ENCODE results near the gene LRIF1.
"Not testable (repeated sequence)": the region's sequence is repeated elsewhere in the genome, so short reads cannot be mapped to it uniquely, and the experiment has no call there.

LRIF1 gene

DNA sequence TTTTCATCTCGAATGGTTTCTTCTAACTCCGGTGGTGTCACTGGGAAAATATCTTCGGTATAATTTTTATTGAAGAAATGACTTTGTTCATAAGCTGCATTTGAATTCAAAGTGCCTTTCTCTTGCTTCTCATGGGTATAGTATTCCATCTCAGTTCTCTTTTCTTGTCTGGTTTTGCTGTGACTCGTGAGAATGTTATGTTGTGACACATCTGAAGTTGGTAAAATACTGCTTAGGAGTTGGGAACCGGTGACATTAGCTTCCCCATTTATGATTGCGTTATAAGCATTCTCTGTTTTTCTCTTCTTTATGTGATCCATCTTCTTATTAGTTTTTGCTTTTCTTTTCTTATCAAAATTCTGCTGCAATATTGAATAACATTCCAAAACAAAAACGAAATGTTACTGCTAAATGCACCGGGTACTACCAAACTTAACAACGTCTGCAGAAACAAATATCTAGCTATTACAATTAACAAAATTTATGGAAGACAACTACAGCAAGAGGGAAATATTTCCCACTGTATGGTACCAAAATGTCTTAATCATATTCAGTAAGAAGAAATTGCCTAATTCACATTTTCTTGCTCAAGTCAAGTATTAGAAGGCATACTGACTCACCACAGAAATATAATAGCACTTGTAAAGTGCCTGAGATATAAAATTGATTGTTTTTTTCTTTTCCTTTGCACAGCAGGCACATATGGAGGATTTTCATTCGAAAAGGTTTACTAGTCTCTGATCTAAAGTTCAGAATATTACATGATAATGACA, 15.5 kb downstream of the LRIF1 start:
- DNase-seq: no peak

DNA sequence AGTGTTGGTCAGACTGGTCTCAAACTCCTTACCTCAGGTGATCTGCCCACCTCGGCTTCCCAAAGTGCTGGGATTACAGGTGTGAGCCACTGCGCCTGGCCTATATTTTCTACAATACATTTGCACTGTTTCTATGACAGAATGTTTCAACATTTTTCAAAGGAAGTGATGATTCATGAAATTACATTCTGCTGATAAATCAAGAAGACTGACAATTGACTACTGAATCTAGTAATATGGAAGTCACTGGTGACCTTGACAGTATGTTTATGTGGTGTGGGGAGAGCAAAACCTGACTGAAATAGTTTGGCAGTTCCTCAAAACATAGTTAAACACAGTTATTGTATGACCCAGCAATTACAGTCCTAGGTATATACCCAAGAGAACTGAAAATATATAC, 18.1 kb downstream of the LRIF1 start:
- no peak for DNase-seq

DNA sequence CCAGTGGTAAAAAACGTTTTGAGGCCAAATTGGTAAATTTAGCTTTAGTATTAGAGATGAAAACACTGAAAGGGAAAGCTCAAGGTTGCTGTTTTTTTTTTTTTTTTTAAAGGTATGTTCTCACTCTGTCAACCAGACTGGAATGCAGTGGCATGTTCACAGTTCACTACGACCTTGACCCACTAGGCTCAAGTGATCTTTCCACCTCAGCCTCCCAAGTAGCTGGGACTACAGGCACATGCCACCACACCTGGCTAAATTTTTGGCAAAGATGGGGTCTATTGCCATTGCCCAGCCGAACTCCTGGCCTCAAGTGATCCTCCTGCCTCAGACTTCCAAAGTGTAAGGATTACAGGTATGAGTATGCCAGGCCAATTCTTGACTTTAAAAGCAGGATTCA, 18.9 kb downstream of the LRIF1 start:
- no peak for DNase-seq

DNA sequence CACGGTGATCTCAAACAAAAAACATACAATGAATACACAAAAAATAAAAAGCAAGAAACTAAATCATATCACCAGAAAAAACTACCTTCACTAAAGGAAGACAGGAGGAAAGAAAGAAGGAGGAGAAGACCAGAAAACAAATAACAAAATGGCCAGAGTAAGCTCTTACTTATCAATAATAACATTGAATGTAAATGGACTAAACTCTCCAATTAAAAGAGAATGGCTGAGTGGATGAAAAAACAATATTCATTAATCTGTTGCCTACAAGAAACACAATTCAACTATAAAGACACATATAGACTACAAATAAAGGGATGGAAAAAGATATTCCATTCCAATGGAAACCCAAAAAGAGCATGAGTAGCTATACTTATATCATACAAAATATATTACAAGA, 27.2 kb downstream of the LRIF1 start:
- DNase-seq: no peak

DNA sequence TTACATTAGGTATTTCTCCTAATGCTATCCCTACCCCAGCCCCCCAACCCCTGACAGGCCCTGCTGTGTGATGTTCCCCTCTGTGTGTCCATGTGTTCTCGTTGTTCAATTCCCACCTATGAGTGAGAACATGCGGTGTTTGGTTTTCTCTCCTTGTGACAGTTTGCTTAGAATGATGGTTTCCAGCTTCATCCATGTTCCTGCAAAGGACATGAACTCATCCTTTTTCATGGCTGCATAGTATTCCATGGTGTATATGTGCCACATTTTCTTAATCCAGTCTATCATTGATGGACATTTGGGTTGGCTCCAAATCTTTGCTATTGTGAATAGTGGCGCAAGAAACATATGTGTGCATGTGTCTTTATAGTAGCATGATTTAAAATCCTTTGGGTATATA, 32.6 kb downstream of the LRIF1 start:
- DNase-seq: not testable (repeated sequence)

DNA sequence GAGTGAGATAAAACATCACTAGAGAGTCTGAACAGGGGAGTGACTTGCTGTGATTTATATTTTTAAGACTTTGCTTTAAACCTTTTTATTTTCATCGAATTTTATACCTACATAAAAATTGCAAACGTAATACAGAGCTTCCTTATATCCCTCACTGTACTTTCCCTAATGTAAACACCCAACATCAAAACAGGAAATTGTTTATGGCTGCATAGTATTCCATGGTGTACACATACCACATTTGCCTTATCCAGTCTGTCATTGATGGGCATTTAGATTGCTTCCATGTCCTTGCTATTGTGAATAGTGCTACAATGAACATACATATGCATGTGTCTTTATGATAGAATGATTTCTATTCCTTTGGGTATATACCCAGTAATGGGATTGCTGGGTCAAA, 34.8 kb downstream of the LRIF1 start:
- DNase-seq: no peak

DNA sequence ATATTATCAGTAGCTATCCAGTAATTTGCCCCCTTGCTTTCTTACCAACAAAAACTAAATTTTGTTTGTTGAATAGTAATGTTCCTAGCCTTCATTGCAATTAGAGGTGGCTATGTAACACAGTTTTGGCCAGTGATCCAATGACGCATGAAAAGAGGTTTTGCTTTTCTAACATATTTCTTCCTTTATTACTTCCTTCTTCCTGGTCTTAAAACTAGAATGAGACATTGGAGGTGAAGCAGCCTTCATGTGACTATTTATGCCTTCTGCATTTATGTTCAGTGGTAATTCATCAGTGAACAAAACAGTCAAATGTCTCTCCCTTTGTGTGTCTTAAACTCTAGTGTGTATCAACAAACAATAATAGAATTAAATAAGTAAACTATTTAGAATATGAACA, 35.5 kb downstream of the LRIF1 start:
- no peak for DNase-seq

DNA sequence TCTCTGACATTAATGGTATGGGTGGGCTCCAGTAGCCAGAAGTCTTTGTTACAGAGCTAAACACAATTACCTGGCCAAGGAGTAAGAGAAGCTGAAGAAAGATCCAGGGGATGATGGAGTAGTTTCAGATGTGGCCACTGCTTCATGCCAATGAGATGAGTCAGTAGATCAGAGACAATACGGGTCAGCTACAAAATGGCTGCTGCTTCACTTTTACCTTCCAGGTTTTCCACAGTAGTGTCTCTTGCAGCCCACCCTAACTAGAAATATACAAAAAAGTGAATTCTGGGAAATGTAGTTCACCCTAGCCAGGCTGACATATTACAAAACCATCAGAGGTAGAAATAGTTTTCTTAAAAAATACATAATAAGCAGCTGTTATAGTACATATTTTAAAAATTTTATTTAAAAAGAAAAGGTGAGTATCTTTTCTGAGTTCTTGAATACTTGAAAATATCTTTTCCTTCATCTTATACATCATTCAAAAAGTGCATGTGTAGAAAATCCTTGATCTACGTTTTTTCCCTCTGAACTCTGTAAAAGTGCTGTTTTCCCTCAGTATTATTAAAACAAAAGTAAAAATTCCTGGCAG, 36.1 kb downstream of the LRIF1 start:
- no peak for DNase-seq

DNA sequence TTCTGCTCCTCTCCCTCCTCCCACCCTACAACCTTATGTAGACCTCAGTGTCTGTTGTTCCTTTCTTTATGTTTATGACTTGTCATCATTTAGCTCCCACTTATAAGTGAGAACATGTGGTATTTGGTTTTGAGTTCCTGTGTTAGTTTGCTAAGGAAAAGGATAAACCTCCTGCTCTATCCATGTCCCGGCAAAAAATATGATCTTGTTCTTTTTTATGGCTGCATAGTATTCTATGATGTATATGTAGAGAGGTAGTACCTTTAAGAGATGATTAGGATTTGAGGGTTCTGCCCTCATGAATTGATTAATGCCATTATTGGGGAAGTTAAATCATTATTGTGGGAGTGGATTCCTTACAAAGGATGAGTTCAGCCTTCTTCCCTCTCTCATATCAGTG, 41.8 kb downstream of the LRIF1 start:
- DNase-seq: no peak

DNA sequence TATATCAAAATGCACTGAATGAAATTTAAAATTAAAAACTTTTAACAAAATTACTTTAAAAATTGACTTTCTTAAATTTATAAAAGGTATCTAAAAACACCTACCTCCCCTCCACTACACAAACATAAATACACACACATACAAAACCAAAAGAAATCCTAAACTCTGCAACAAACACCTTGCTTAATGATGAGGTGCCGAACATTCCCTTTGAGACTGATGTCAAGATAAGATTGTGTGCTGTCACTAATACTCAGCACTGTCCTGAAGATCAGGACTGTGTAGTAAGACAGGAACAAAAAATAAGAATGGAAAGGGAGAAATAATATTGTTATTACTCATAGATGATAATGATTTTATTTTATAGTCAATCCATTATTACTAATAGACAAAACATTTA, 45.7 kb downstream of the LRIF1 start:
- DNase-seq: no peak

DNA sequence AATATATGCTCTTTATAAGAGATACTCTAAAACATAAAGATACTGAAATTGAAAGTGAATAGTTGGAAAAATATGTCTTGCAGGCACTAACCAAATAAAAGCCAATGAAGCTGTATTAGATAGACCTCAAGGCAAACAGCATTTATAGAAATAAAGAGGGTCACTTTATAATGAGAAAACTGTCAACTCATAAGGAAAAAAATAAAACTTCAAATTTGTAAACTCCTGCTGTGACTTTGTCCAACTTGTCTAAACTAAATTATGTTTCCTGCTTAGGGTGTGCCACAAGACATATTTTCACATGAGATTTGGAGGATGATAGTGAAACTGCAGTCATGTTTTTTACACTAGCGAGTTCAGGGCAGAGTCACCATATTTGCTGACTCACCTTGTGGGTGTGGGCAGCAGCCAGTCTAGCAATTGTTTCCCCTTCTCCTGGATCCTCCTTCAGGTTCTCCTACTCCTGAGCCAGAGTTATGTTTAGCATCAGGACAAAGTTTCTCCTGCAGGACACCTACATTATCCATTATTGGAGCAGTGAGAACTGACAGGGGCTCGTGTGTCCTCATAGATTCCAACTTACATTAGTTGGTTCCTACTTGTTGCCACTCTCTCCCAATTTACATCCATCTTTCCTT, 46.9 kb downstream of the LRIF1 start:
- DNase-seq: no peak

DNA sequence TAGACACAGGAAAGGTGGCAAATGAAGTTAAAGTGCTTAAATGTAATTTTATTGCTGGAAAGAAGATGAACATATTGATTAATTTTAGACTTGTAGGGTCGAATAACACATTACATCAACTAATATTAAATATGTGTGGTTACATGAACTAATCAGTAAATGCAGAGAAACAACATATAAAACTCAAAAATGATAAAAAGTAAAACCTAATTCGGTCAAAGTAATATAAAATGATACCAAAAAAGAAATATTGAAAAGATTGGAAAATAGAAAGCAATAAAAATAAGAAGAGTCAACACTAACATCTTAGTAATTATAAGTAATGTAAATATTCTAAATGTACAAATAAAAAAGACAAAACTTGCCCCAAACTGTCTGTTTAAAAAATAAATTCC, 47.5 kb downstream of the LRIF1 start:
- no peak for DNase-seq

DNA sequence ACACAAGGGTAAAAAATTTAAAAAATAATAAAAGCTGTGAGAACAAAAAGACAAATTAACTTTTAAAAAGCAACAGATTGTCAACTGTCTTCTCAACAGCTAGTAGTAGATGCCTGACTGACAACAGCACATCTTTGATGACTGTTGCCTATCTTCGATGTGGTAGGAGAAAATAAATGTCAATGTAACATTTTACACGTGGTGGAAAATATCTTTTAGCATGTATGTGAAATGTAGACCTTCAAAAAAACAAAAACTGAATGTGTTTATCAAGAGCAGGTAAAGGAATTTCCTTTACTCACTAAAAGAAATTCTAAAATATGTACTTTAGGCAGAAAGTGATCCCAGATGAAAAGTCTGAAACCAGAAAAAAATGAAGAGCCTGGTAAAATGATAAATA, 47.9 kb downstream of the LRIF1 start:
- no peak for DNase-seq

DNA sequence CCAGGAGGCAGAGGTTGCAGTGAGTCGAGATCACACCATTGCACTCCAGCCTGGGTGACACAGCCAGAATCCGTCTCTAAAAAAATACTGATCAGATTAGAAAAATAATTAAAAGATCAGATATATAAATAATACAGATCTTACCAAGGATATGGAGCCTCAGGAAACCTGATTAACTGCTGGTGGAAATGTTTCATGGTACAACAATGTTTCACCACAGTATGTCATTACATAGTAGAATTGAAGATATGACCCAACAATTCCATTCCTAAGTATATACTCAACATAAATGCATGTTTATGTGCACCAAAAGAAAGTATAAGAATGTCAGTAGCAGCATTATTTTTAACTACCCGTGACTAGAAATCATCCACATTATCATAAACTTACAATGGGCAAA, 49.0 kb downstream of the LRIF1 start:
- no peak for DNase-seq

DNA sequence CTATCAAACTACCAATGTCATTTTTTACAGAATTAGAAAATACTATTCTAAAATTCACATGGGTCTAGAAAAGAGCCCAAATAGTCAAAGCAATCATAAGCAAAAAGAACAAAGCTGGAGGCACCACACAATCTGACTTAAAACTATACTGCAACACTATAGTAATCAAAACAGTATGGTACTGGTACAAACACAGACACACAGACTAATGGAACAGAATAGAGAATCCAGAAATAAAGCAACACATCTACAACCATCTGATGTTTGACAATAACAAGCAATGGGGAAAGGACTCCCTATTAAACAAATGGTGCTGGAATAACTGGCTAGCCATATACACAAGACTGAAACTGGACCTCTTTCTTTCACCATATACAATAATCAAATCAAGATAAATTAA, 50.9 kb downstream of the LRIF1 start:
- DNase-seq: no peak

DNA sequence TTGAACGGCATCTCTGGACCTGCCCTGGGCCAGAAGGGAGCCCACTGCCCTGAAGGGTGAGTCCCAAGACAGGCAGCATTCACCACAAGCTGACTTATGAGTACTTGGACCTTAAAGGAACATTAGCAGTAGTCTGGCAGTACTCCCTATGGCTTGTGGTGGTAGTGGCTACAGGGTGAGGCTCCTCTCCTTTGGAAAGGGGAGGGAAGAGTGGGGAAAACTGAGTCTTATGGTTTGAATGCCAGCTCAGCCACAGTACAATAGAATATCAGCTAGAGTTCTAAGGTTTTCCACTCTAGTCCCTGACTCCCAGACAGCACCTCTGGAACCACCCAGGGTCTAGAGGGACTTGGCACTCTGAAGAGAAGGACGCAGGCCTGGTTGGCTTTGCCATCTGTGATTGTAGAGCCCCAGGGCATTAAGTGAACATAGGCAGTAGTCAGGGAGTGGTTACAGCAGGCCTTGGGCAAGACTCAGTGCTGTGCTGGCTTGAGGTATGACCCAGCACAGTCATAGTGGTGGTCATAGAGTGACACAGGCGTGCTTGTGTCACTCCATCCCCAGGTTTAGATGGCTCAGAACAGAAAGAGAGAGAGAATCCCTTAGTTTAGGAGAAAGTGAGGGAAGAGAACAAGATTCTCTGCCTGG, 59.7 kb downstream of the LRIF1 start:
- DNase-seq: no peak

DNA sequence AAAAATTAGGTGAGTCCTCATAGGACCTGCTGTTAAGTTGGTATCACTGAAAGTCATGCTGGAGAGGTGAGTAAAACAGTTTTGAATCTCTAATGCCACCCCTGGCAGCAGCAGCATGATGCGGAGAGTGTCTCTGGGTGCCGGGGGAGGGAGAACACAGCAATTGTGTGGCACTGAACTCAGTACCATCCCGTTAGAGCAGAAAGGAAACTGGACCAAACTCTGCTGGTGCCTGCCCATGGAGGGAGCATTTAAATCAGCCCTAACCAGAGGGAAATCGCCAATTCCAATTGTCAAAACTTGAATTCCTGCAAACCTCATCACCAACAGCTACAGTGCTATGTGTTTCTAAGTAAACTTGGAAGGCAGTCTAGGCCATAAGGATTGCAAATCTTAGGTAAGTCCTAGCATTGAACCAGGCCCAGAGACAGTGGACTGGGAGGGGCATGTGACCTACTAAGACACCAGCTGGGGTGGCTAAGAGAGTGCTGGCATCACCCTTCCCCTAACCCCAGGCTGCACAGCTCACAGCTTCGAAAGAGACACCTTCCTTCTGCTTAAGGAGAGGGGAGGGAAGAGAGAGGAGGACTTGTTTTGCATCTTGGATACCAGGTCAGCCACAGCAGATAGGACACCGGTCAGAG, 60.8 kb downstream of the LRIF1 start:
- DNase-seq: no peak

DNA sequence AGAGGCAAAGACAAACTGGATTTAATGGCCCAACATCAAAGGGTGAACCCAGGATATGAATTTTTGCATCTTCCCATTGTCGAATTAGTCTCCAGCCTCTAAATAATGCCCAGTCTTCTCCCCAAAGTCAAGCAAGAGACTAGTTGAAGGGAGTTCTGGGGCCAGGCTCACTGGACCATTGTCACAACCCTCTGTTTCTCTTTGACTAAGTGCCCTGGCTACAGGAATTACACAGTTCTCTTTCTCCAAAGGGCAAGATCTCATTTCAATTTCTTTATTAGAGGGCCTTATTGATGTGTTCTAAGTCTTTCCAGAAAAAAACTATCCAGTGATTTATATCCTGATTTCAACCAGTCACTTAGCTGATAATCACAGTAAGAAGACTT, 64.3 kb downstream of the LRIF1 start:
- no peak for DNase-seq

DNA sequence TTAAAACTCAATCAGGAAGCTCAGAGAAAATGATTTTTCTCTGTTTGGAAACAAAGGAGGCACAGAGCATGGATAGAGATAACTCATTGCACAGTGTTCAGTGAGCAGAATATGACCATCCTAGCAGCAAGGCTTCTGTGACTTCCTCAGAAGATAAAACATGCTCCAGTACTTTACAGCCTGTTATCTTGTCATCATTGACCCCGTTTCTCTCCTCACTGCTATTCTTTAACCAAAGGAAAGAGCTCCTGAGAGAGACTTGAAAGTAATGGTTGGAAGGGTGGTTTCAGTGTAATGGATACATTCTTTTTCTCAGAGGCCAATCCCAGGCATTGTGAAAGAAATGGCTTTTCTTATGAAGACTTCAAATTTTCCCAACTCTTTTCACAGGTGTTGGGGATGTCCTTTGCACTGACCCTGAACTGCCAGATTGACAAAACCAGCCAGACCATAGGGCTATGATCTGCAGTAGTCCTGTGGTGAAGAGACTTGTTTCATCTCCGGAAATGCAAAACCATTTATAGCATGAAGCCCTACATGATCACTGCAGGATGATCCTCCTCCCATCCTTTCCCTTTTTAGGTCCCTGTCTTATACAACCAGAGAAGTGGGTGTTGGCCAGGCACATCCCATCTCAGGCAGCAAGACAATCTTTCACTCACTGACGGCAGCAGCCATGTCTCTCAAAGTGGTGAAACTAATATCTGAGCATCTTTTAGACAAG, 64.8 kb downstream of the LRIF1 start:
- no peak for DNase-seq

DNA sequence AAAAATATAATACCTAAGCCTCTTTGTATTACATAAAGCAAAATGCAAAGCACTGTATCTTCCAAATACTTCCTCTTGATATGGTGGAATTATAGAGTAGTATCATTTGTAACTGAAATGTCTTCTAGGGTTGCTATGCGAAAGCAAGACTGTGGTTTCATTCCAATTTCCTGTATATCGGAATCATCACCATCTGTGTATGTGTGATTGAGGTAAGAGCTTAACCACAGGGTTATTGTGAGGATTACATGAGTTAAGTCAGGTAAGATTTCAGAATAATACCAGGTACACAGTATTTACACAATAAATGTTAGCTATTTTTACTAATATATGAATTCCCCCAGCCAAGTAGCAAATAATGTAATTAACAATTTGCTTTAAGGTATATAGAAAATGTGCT, 66.0 kb downstream of the LRIF1 start:
- no peak for DNase-seq
